ENCODE results near the gene ELOVL3.

DNA sequence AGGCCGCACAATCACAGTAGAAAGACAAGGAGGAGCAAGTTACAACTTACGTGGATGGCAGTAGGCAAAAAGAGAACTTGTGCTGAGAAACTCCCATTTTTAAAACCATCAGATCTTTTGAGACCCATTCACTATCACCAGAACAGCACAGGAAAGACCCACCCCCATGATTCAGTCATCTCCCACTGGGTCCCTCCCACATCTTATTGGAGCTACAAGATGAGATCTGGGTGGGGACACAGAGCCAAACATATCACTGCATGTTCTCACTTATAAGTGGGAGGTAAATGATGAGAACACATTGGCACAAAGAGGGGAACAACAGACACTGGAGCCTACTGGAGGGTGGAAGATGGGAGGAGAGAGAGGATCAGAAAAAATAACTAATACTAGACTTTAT lies 41.5 kb upstream of the ELOVL3 start:
- TF ChIP-seq CTCF (IDR thresholded peaks at IDR 0.05; ENCODE audit: insufficient read depth, low read length, poor library complexity, severe bottlenecking) = no peak
- no peak for TF ChIP-seq EZH2phosphoT487 (conservative IDR thresholded peaks at IDR 0.05; ENCODE audit: low read length)
